Prostate gland (tissue), 2 donors: ENCODE measurements around the gene RAB3GAP1.

Source experiments
- CTCF ChIP-seq, 4 experiments: fragments of 200-600 bp in 2 of 4; fragments of 450-650 bp in 2 of 4; sonication (generic) in 2 of 4; IDR thresholded peaks; 1 replicate in 3 of 4; 2 replicates in 1 of 4; pipeline ENCODE4 v1.5.1; 2016 to 2019; ENCODE audit warnings: antibody characterized with exemption in 4 of 4, mild to moderate bottlenecking in 2 of 4, moderate library complexity in 2 of 4
- POLR2A ChIP-seq: fragments of 450-650 bp; IDR thresholded peaks from one replicate; pipeline ENCODE4 v1.6.1; 2016; ENCODE audit warnings: antibody characterized with exemption, mild to moderate bottlenecking

- TF ChIP-seq POLR2A (peak; percentile 40), CTCF (IDR thresholded peaks at IDR 0.05) (no peak)
These were observed at the start of gene RAB3GAP1 for GRCh38 chr2:135052042-135052876.
